ENCODE data around the gene KRT7.

- TF ChIP-seq, protein P1, sequence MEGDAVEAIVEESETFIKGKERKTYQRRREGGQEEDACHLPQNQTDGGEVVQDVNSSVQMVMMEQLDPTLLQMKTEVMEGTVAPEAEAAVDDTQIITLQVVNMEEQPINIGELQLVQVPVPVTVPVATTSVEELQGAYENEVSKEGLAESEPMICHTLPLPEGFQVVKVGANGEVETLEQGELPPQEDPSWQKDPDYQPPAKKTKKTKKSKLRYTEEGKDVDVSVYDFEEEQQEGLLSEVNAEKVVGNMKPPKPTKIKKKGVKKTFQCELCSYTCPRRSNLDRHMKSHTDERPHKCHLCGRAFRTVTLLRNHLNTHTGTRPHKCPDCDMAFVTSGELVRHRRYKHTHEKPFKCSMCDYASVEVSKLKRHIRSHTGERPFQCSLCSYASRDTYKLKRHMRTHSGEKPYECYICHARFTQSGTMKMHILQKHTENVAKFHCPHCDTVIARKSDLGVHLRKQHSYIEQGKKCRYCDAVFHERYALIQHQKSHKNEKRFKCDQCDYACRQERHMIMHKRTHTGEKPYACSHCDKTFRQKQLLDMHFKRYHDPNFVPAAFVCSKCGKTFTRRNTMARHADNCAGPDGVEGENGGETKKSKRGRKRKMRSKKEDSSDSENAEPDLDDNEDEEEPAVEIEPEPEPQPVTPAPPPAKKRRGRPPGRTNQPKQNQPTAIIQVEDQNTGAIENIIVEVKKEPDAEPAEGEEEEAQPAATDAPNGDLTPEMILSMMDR (IDR thresholded peaks at IDR 0.05) = no peak
- no peak for TF ChIP-seq POLR2A (IDR thresholded peaks at IDR 0.05)
Observed at GRCh38 chr12:52205612-52206303, 27.3 kb upstream of the KRT7 start.

Data from gastroesophageal sphincter (tissue), 3 donors.